GM23248 (cell line): ENCODE data around the gene TMEM158. TPM values are rescaled to one million over a fixed set of nuclear protein-coding genes. Genes with fewer than 3 reads are reported as not detected.

ENCODE experiments used
- DNase-seq: peaks from one replicate; pipeline ENCODE4 v3.0.0-alpha.2; 2015
- H2AFZ ChIP-seq: fragments of 200-600 bp; sonication (generic); 2 replicates; pipeline ENCODE4 v1.6.1; 2016; ENCODE audit warnings: antibody characterized with exemption
- H3F3A ChIP-seq: fragments of 200-600 bp; sonication (generic); 2 replicates; pipeline ENCODE4 v1.6.1; 2016; ENCODE audit warnings: mild to moderate bottlenecking, antibody characterized with exemption, mixed run types; ENCODE audit not compliant: insufficient read depth
- H3K27ac ChIP-seq: fragments of 200-600 bp; sonication (generic); 2 replicates; pipeline ENCODE4 v1.5.1; 2016; ENCODE audit warnings: mild to moderate bottlenecking
- H3K27me3 ChIP-seq: fragments of 200-600 bp; sonication (generic); replicated peaks from 2 replicates; pipeline ENCODE4 v1.6.1; 2016; ENCODE audit warnings: mild to moderate bottlenecking; ENCODE audit not compliant: insufficient read depth
- H3K36me3 ChIP-seq: fragments of 200-600 bp; sonication (generic); 2 replicates; pipeline ENCODE4 v1.6.1; 2016; ENCODE audit warnings: low read depth, mild to moderate bottlenecking
- H3K4me1 ChIP-seq: fragments of 200-600 bp; sonication (generic); 2 replicates; pipeline ENCODE4 v1.6.1; 2016; ENCODE audit warnings: mild to moderate bottlenecking; ENCODE audit not compliant: insufficient read depth
- H3K4me2 ChIP-seq: fragments of 200-600 bp; sonication (generic); one replicate; pipeline ENCODE4 v1.6.1; 2016; ENCODE audit warnings: mild to moderate bottlenecking; ENCODE audit not compliant: unreplicated experiment
- H3K4me3 ChIP-seq: fragments of 200-600 bp; sonication (generic); 2 replicates; pipeline ENCODE4 v1.5.1; 2016; ENCODE audit warnings: mild to moderate bottlenecking
- H3K79me2 ChIP-seq: fragments of 200-600 bp; sonication (generic); 2 replicates; pipeline ENCODE4 v1.6.1; 2016; ENCODE audit warnings: mild to moderate bottlenecking; ENCODE audit not compliant: insufficient read depth
- H3K9ac ChIP-seq: fragments of 200-600 bp; sonication (generic); 2 replicates; pipeline ENCODE4 v1.6.1; 2016; ENCODE audit warnings: mild to moderate bottlenecking
- H3K9me2 ChIP-seq: fragments of 200-600 bp; sonication (generic); 2 replicates; pipeline ENCODE4 v1.6.1; 2016; ENCODE audit warnings: mixed run types, mild to moderate bottlenecking, moderate library complexity; ENCODE audit not compliant: insufficient read depth
- H3K9me3 ChIP-seq: fragments of 200-600 bp; sonication (generic); one replicate; pipeline ENCODE4 v1.6.1; 2017; ENCODE audit warnings: low read depth
- H4K20me1 ChIP-seq: fragments of 200-600 bp; sonication (generic); 2 replicates; pipeline ENCODE4 v1.6.0; 2016; ENCODE audit not compliant: insufficient read depth
- EZH2 ChIP-seq: fragments of 200-600 bp; sonication (generic); IDR thresholded peaks from 2 replicates; pipeline ENCODE4 v1.6.1; 2018; ENCODE audit warnings: antibody characterized with exemption, mild to moderate bottlenecking; ENCODE audit not compliant: insufficient read depth, poor library complexity, severe bottlenecking
- EZH2phosphoT487 ChIP-seq: fragments of 200-600 bp; sonication (generic); IDR thresholded peaks from 2 replicates; pipeline ENCODE4 v1.6.1; 2018; ENCODE audit warnings: antibody characterized with exemption, moderate library complexity, mild to moderate bottlenecking, low read depth; ENCODE audit not compliant: insufficient read depth
- WGBS, 2 experiments: methylation state at CpG; one replicate each; pipeline ENCODE4 v1.1.6; 2015 to 2017; ENCODE audit warnings: low lambda C conversion rate in 2 of 2, low coverage in 1 of 2; ENCODE audit errors: missing lambda C conversion rate in 2 of 2; 5-methylcytosine and 5-hydroxymethylcytosine counted together
- in situ Hi-C: fragments of 300-500 bp; cut with MboI; formaldehyde crosslinking; loops from 2 replicates; pipeline ENCODE4 v1.15.0; 2020
- polyA plus RNA-seq: library from polyadenylated mRNA; unstranded; fragments of >200 nt; fragmentation: Nextera tagmentation; extraction: Ambion mirVana; gene quantifications from 2 replicates; pipeline ENCODE4 v1.2.1, GENCODE V29; 2016
- total RNA-seq: library from RNA; depleted of rRNA; stranded (reverse); fragments of >200 nt; shearing (Covaris generic); gene quantifications from 2 replicates; pipeline ENCODE4 v1.2.3, GENCODE V29; 2014

The TMEM158 gene
- total and polyA plus RNA-seq, 2 experiments from 2014 or later: 3.3 to 33.0 TPM

- in situ Hi-C loops: no loop called here
- no peaks in the 10 kb centered on the region for H3K27me3 ChIP-seq
- no peak overlapping the region for H3K4me3 ChIP-seq
- peak; percentile 75 for DNase-seq
- H4K20me1 ChIP-seq: no peaks in the 10 kb centered on the region
- no peaks in the 10 kb centered on the region for H3K79me2 ChIP-seq
- TF ChIP-seq EZH2 (no peak), EZH2phosphoT487 (no peak)
- no peak overlapping the region for H3K9ac ChIP-seq
- H3F3A ChIP-seq: peaks cover 5% of the 10 kb centered on the region; the same call in 1 of the 2 replicates
- H3K27ac ChIP-seq: no peak overlapping the region
- peak overlapping the region; percentile 38 for H3K4me2 ChIP-seq
- peaks cover 23% of the 10 kb centered on the region for H3K4me1 ChIP-seq
- no peaks in the 10 kb centered on the region for H3K9me3 ChIP-seq
- no peaks in the 10 kb centered on the region for H3K36me3 ChIP-seq
- H2AFZ ChIP-seq: 0 out of 2 replicates have a peak overlapping the region, but pooled peaks have one; percentile 5
- 13 to 16% methylated on average over 7 of the region's 7 CpGs for WGBS, 2 experiments
- no peaks in the 10 kb centered on the region for H3K9me2 ChIP-seq
These were observed 42.9 kb downstream of the TMEM158 start for GRCh38 chr3:45182915-45183871.

DNA sequence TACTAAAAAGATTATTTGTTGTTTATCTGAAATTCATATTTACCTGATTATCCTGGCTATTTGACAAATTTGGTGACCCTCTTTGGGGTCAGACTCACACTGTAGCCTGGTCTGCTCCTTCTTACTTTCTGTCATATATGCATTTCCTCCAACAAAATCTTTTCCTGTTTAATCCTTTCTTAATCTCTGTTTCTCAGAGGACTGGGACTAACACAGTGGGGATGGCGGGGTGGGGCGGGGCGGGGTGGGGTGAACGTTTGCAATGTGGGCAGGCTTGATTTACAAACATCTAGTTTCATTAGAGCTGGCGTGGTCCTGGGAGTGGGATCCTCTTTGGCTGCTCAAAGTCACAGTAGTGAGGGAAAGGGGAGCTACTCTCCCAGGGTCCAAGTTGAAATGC lies 44.6 kb downstream of the TMEM158 start:
- no peaks in the 10 kb centered on the region for H3K9me3 ChIP-seq
- TF ChIP-seq EZH2phosphoT487 (no peak), EZH2 (no peak)
- in situ Hi-C loops: no loop called here
- H3F3A ChIP-seq: peaks cover 5% of the 10 kb centered on the region; the same call in 1 of the 2 replicates
- no peak overlapping the region for H3K9ac ChIP-seq
- H4K20me1 ChIP-seq: no peaks in the 10 kb centered on the region
- WGBS, 2 experiments: 74 to 100% methylated on average over 2 to 5 of the region's 5 CpGs
- H3K27me3 ChIP-seq: no peaks in the 10 kb centered on the region
- no peak overlapping the region for H3K27ac ChIP-seq
- H3K4me1 ChIP-seq: peaks cover 23% of the 10 kb centered on the region
- no peak for DNase-seq
- no peak overlapping the region for H2AFZ ChIP-seq
- no peaks in the 10 kb centered on the region for H3K79me2 ChIP-seq
- no peak overlapping the region for H3K4me2 ChIP-seq
- H3K9me2 ChIP-seq: no peaks in the 10 kb centered on the region
- no peak overlapping the region for H3K4me3 ChIP-seq
- no peaks in the 10 kb centered on the region for H3K36me3 ChIP-seq

- no peaks in the 10 kb centered on the region for H3K27me3 ChIP-seq
- no peak overlapping the region for H3K27ac ChIP-seq
- no peak for DNase-seq
- TF ChIP-seq EZH2: no peak
- TF ChIP-seq EZH2phosphoT487: no peak
- peaks cover 5% of the 10 kb centered on the region; the same call in 1 of the 2 replicates for H3F3A ChIP-seq
- no peaks in the 10 kb centered on the region for H3K9me3 ChIP-seq
- in situ Hi-C loops: no loop called here
- 82 to 83% methylated on average over 7 of the region's 7 CpGs for WGBS, 2 experiments
- no peaks in the 10 kb centered on the region for H3K9me2 ChIP-seq
- H3K79me2 ChIP-seq: no peaks in the 10 kb centered on the region
- H3K36me3 ChIP-seq: no peaks in the 10 kb centered on the region
- H3K9ac ChIP-seq: no peak overlapping the region
- peaks cover 23% of the 10 kb centered on the region for H3K4me1 ChIP-seq
- H2AFZ ChIP-seq: no peak overlapping the region
- H3K4me2 ChIP-seq: no peak overlapping the region
- no peak overlapping the region for H3K4me3 ChIP-seq
- no peaks in the 10 kb centered on the region for H4K20me1 ChIP-seq
These were observed 45.2 kb downstream of the TMEM158 start for GRCh38 chr3:45180899-45181298.

DNA sequence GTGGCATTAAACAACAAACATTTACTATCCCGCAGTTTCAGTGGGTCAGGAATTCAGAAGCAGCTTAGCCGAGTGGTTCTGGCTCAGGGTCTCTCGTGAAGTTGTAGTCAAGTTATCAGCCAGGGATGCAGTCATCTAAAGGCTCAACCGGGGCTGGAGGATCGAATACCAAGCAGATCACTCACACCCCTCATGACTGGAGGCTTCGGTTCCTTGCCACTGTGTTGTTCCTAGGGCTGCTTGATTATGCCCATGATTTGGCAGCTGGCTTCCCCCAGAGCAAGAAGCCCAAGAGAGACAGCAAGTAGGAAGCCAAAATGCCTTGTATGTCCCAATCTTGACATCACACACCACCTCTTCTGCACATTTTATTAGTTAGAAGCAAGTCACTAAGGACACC lies 46.0 kb downstream of the TMEM158 start:
- no peaks in the 10 kb centered on the region for H3K36me3 ChIP-seq
- peaks cover 23% of the 10 kb centered on the region for H3K4me1 ChIP-seq
- no peaks in the 10 kb centered on the region for H3K9me3 ChIP-seq
- H3K4me2 ChIP-seq: peak overlapping the region; percentile 30
- 4 to 7% methylated on average over 6 of the region's 6 CpGs for WGBS, 2 experiments
- no peaks in the 10 kb centered on the region for H3K79me2 ChIP-seq
- H3K9me2 ChIP-seq: no peaks in the 10 kb centered on the region
- H4K20me1 ChIP-seq: no peaks in the 10 kb centered on the region
- in situ Hi-C loops: no loop called here
- H3K4me3 ChIP-seq: no peak overlapping the region
- no peak for TF ChIP-seq EZH2
- TF ChIP-seq EZH2phosphoT487: no peak
- no peak overlapping the region for H2AFZ ChIP-seq
- DNase-seq: peak; percentile 90
- peaks cover 5% of the 10 kb centered on the region; the same call in 1 of the 2 replicates for H3F3A ChIP-seq
- no peaks in the 10 kb centered on the region for H3K27me3 ChIP-seq
- peak overlapping the region; percentile 16; the same call in 1 of the 2 replicates for H3K27ac ChIP-seq
- no peak overlapping the region for H3K9ac ChIP-seq
